GM19455 (cell line): ENCODE results near the gene PXDN.
"Not testable (repeated sequence)": the region's sequence is repeated elsewhere in the genome, so short reads cannot be mapped to it uniquely, and the experiment has no call there.

Experiments used
- ATAC-seq: cut with Tn5 transposase; IDR thresholded peaks from one replicate; pipeline ENCODE4 v1.9.1; 2021; ENCODE audit not compliant: unreplicated experiment

Gene PXDN

GRCh38 chr2:1742301-1742680, 2.0 kb downstream of the PXDN start:
- ATAC-seq, result no peak

- no peak for ATAC-seq
Measured at GRCh38 chr2:1741851-1742250, 2.5 kb downstream of the PXDN start.

- no peak for ATAC-seq
Measured at GRCh38 chr2:1740716-1741589, 3.4 kb downstream of the PXDN start.

- no peak for ATAC-seq
Measured at GRCh38 chr2:1739961-1740715, 4.2 kb downstream of the PXDN start.

GRCh38 chr2:1739322-1739957, 4.9 kb downstream of the PXDN start:
- no peak for ATAC-seq

- no peak for ATAC-seq
Measured at GRCh38 chr2:1738646-1739302, 5.5 kb downstream of the PXDN start.

- ATAC-seq, result no peak
Measured at GRCh38 chr2:1738163-1738562, 6.2 kb downstream of the PXDN start.

GRCh38 chr2:1736997-1737480, 7.3 kb downstream of the PXDN start:
- ATAC-seq, result no peak

- no peak for ATAC-seq
Measured at GRCh38 chr2:1736045-1736444, 8.3 kb downstream of the PXDN start.

GRCh38 chr2:1733298-1733697, 11.0 kb downstream of the PXDN start:
- not testable (repeated sequence) for ATAC-seq

GRCh38 chr2:1731963-1732768, 12.1 kb downstream of the PXDN start:
- ATAC-seq, result no peak

GRCh38 chr2:1731447-1731962, 12.8 kb downstream of the PXDN start:
- no peak for ATAC-seq

GRCh38 chr2:1730015-1730927, 14.0 kb downstream of the PXDN start:
- no peak for ATAC-seq

- ATAC-seq, result no peak
Measured at GRCh38 chr2:1729242-1729641, 15.1 kb downstream of the PXDN start.

GRCh38 chr2:1728821-1729220, 15.5 kb downstream of the PXDN start:
- ATAC-seq, result no peak

- no peak for ATAC-seq
Measured at GRCh38 chr2:1727796-1728474, 16.4 kb downstream of the PXDN start.

- no peak for ATAC-seq
Measured at GRCh38 chr2:1727101-1727771, 17.1 kb downstream of the PXDN start.

GRCh38 chr2:1726558-1726957, 17.8 kb downstream of the PXDN start:
- ATAC-seq, result no peak
